Chondrocyte (in vitro differentiated cells): ENCODE results near the gene ATP1A1. TPM values are rescaled to one million over a fixed set of nuclear protein-coding genes. Genes with fewer than 3 reads are reported as not detected.
A peak's percentile ranks its signal among the peaks of the same experiment; 100 is the strongest.

ENCODE experiments used
- DNase-seq: peaks from one replicate; pipeline ENCODE4 v3.0.0; 2021; ENCODE audit warnings: mixed read lengths, low spot score
- H3K27ac Mint-ChIP-seq: one replicate; pipeline ENCODE4 v1.8.0; 2021; ENCODE audit warnings: mild to moderate bottlenecking, moderate library complexity, mixed read lengths; ENCODE audit not compliant: unreplicated experiment
- H3K27me3 Mint-ChIP-seq: 2 replicates; pipeline ENCODE4 v1.8.0; 2021; ENCODE audit warnings: low read depth, mixed read lengths
- H3K36me3 Mint-ChIP-seq: 2 replicates; pipeline ENCODE4 v1.8.0; 2021; ENCODE audit warnings: low read depth, mixed read lengths
- H3K4me1 Mint-ChIP-seq: 2 replicates; pipeline ENCODE4 v1.8.0; 2021; ENCODE audit warnings: low read depth, mild to moderate bottlenecking, mixed read lengths
- H3K4me3 Mint-ChIP-seq: one replicate; pipeline ENCODE4 v1.8.0; 2021; ENCODE audit warnings: mild to moderate bottlenecking, moderate library complexity, mixed read lengths; ENCODE audit not compliant: unreplicated experiment
- H3K9me3 Mint-ChIP-seq: 2 replicates; pipeline ENCODE4 v1.8.0; 2021; ENCODE audit warnings: low read depth, mixed read lengths
- long read RNA-seq: library from polyadenylated mRNA; stranded (forward); transcript quantifications from one replicate; pipeline ENCODE4 v2.0.0, GENCODE V29; 2021
- total RNA-seq: library from RNA; stranded (reverse); gene quantifications from 3 replicates; pipeline ENCODE4 v1.2.1, GENCODE V29; 2021
- TF ChIP-seq, protein P1 (sequence below): fragments of 200-600 bp; sonication (generic); IDR thresholded peaks from 2 replicates; pipeline ENCODE4 v1.5.0; 2021; ENCODE audit warnings: antibody characterized with exemption, mild to moderate bottlenecking, moderate library complexity

The ATP1A1 gene
- 171 to 196 TPM (median 188 TPM) in 3 replicates for total RNA-seq
- long read RNA-seq, transcript ATP1A1-201 (23 exons, 3,654 nt), result major isoform, 190 of 240 reads
- long read RNA-seq, partial matches to known transcripts, result 41 of 240 reads
- long read RNA-seq, other reads (novel, unspliced or antisense), result 6 of 240 reads

DNA sequence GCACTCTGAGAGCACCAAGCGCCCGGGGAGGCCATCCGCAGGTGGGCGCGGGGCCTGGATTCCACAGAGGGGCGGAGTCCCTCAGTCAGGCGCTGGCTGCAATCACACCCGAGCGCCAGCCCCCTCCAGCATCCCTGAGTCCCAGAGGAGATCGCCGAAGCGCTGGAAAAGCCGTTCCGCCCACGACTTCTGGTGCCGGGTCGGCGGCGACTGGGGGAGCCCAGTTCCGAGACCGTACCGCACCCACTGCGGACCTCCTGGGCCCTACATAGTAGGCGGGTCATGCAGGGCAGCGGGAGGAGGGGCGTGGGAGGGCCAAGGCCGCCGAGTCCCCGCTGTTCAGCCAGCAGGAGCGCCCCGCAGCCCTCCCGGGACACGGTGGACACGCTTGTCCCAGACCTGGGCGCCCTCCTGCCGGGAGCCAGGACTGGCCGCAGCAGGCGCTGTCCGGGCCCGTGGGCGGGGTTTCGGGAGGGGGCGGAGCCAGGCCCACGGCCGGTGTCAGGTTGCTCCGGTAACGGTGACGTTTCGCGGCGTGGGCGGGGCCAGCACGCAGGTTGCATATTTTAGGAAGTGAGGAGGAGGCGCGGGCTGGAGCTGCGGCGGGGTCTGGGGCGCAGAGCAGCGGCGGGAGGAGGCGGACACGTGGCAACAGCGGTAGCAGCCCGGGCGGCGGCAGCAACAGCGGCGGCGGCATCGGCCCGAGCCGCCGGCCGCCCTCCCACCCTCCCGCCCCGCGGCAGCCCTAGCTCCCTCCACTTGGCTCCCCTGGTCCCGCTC is at the start of gene ATP1A1:
Gene ATP1A1, plus strand, starts transcription at position 594 of the 780 bp plus-strand sequence. CDS start 268 bp downstream, outside the sequence.
- Mint-ChIP-seq H3K4me1 (peaks cover 52% of the 10 kb centered on the region), H3K4me3 (peak within 1 kb of the TSS; percentile 92), H3K9me3 (no peaks in the 10 kb centered on the region), H3K27ac (peak within 1 kb of the TSS; percentile 98), H3K36me3 (no peaks in the 10 kb centered on the region), H3K27me3 (no peaks in the 10 kb centered on the region)
- TF ChIP-seq, protein P1, sequence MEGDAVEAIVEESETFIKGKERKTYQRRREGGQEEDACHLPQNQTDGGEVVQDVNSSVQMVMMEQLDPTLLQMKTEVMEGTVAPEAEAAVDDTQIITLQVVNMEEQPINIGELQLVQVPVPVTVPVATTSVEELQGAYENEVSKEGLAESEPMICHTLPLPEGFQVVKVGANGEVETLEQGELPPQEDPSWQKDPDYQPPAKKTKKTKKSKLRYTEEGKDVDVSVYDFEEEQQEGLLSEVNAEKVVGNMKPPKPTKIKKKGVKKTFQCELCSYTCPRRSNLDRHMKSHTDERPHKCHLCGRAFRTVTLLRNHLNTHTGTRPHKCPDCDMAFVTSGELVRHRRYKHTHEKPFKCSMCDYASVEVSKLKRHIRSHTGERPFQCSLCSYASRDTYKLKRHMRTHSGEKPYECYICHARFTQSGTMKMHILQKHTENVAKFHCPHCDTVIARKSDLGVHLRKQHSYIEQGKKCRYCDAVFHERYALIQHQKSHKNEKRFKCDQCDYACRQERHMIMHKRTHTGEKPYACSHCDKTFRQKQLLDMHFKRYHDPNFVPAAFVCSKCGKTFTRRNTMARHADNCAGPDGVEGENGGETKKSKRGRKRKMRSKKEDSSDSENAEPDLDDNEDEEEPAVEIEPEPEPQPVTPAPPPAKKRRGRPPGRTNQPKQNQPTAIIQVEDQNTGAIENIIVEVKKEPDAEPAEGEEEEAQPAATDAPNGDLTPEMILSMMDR, result no peak
- peak; percentile 96 for DNase-seq

DNA sequence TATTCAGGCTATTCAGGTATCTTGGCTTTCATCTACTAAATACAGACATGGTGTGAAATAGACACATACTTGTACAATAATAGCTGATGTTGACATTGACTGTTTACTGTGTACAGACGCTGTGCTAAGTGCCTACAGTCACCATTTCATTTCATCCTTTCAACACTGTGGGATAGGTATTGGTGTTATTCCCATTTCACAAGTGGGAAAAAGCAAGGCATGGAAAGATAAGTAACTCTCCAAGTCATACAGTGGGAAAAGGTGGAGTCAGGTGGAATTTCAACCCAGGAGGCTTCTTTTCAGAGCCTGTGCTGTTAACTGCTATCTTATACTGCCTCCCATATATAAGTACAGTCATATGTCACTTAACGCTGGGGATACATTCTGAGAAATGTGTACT is 49.6 kb upstream of the ATP1A1 start:
- Mint-ChIP-seq H3K9me3 (no peaks in the 10 kb centered on the region), H3K27ac (no peak overlapping the region), H3K36me3 (no peaks in the 10 kb centered on the region), H3K4me3 (no peak overlapping the region), H3K4me1 (no peaks in the 10 kb centered on the region), H3K27me3 (no peaks in the 10 kb centered on the region)
- DNase-seq, result no peak
- TF ChIP-seq, protein P1, result no peak

DNA sequence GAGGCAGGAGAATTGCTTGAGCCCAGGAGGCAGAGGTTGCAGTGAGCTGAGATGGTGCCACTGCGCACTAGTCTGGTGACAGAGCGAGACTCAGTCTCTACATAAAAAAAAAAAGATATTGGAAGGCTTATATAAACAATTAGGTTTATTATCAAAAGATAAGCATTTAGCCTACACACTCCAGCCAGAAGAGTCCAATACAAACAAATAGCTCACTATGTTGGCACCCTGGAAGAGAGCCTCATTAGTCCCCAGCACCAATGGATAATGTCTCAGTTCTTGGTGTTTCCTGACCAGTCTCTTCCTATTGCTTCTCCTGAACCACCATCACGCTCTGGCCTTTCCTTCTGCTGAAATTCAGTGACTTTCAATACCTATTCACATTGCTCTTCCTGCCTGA is 48.6 kb upstream of the ATP1A1 start:
- TF ChIP-seq, protein P1, result no peak

DNA sequence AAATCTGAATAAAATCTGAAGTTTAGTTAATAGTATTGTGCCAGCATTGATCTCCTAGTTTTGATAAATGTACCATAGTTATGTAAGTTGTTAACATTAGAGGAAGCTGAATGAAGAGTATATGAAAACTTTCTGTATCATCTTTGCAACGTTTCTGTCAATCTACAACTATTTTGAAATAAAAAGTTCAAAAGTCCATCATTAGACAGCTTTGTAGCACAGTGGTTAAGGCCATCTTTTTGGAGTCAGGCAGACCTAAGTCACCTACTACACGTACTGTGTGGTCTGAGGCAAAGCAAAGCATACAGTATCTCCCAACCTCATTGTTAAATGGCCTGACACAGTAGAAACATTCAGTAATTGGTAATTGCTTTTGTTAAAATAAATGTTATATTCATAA is 47.9 kb upstream of the ATP1A1 start:
- TF ChIP-seq, protein P1, result no peak
- Mint-ChIP-seq H3K4me3 (no peak overlapping the region), H3K27ac (no peak overlapping the region), H3K27me3 (no peaks in the 10 kb centered on the region), H3K36me3 (no peaks in the 10 kb centered on the region), H3K9me3 (no peaks in the 10 kb centered on the region), H3K4me1 (peaks cover 7% of the 10 kb centered on the region)
- DNase-seq, result no peak

More for the DNA sequence above, 48.6 kb upstream of the ATP1A1 start:
- no peaks in the 10 kb centered on the region for H3K27me3 Mint-ChIP-seq
- H3K4me1 Mint-ChIP-seq, result peaks cover under 1% of the 10 kb centered on the region
- no peaks in the 10 kb centered on the region for H3K9me3 Mint-ChIP-seq
- DNase-seq, result no peak
- no peak overlapping the region for H3K27ac Mint-ChIP-seq
- no peaks in the 10 kb centered on the region for H3K36me3 Mint-ChIP-seq
- H3K4me3 Mint-ChIP-seq, result no peak overlapping the region

DNA sequence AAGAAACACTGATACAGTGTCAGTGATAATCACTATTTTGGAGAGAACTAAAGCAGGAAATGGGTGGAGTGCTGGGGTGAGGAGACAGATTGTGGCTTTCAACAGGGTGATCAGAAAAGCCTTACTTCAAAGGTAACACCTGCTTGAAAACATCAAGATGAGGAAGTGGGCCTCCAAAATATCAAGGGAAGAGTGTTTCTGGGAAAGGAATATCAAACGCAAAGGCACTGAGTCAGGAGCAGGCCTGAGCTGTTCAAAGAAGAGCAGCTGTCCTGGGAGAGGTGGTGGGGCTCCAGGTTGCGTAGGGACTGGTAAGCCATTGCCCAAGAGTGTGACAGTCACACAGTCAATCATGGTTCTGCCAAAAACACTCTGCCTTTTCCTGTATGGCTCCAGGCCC is 47.1 kb upstream of the ATP1A1 start:
- Mint-ChIP-seq H3K27me3 (no peaks in the 10 kb centered on the region), H3K36me3 (no peaks in the 10 kb centered on the region), H3K27ac (no peak overlapping the region), H3K9me3 (no peaks in the 10 kb centered on the region), H3K4me1 (peaks cover 16% of the 10 kb centered on the region), H3K4me3 (no peak overlapping the region)
- DNase-seq, result no peak
- TF ChIP-seq, protein P1, result no peak
